H9 (cell line): Measurements from ENCODE around the gene FRAS1. TPM values are rescaled to one million over a fixed set of nuclear protein-coding genes. Genes with fewer than 3 reads are reported as not detected.

Experiments used
- DNase-seq: peaks from one replicate; pipeline ENCODE4 v3.0.0-alpha.2; 2017
- H2AFZ ChIP-seq: one replicate; pipeline ENCODE4 v1.6.1; 2013; ENCODE audit warnings: mild to moderate bottlenecking, low read length, control low read depth, moderate library complexity
- H2AK5ac ChIP-seq: 2 replicates; pipeline ENCODE4 v1.6.1; 2013; ENCODE audit warnings: low read length, control low read depth, mixed read lengths; ENCODE audit not compliant: insufficient read length
- H2BK120ac ChIP-seq: one replicate; pipeline ENCODE4 v1.6.1; 2013; ENCODE audit warnings: low read depth, mild to moderate bottlenecking, low read length, control low read depth, inconsistent platforms; ENCODE audit not compliant: poor library complexity, severe bottlenecking
- H2BK12ac ChIP-seq: 2 replicates; pipeline ENCODE4 v1.6.1; 2013; ENCODE audit warnings: low read length, control low read depth, mixed read lengths, low read depth; ENCODE audit not compliant: insufficient read length
- H2BK15ac ChIP-seq: 2 replicates; pipeline ENCODE4 v1.6.1; 2013; ENCODE audit warnings: low read depth, low read length, control low read depth
- H2BK20ac ChIP-seq: one replicate; pipeline ENCODE4 v1.6.1; 2013; ENCODE audit warnings: low read depth, mild to moderate bottlenecking, low read length, control low read depth, inconsistent platforms; ENCODE audit not compliant: poor library complexity, severe bottlenecking
- H2BK5ac ChIP-seq: 2 replicates; pipeline ENCODE4 v1.6.1; 2013; ENCODE audit warnings: low read length, control low read depth, mixed read lengths; ENCODE audit not compliant: insufficient read length
- H3K14ac ChIP-seq: 2 replicates; pipeline ENCODE4 v1.6.1; 2013; ENCODE audit warnings: low read length, control low read depth; ENCODE audit not compliant: insufficient read depth
- H3K18ac ChIP-seq: 2 replicates; pipeline ENCODE4 v1.6.1; 2013; ENCODE audit warnings: low read depth, mild to moderate bottlenecking, mixed read lengths, low read length, control low read depth; ENCODE audit not compliant: insufficient read length
- H3K23ac ChIP-seq: 2 replicates; pipeline ENCODE4 v1.6.1; 2013; ENCODE audit warnings: low read length, control low read depth, mixed read lengths, low read depth; ENCODE audit not compliant: insufficient read length
- H3K23me2 ChIP-seq: 2 replicates; pipeline ENCODE4 v1.6.1; 2013; ENCODE audit warnings: low read depth, mild to moderate bottlenecking, mixed read lengths, low read length, control low read depth; ENCODE audit not compliant: insufficient read length, poor library complexity, severe bottlenecking
- H3K27ac ChIP-seq: 2 replicates; pipeline ENCODE4 v1.5.1; 2013; ENCODE audit warnings: low read length, control low read depth, mixed read lengths, low read depth; ENCODE audit not compliant: insufficient read length
- H3K27me3 ChIP-seq: 2 replicates; pipeline ENCODE4 v1.6.1; 2013; ENCODE audit warnings: low read length, control low read depth, inconsistent platforms; ENCODE audit not compliant: insufficient read depth
- H3K4ac ChIP-seq: 2 replicates; pipeline ENCODE4 v1.6.1; 2013; ENCODE audit warnings: low read depth, mild to moderate bottlenecking, control low read depth, inconsistent platforms, low read length, moderate library complexity
- H3K4me1 ChIP-seq: 2 replicates; pipeline ENCODE4 v1.6.1; 2013; ENCODE audit warnings: low read length, control low read depth, inconsistent platforms; ENCODE audit not compliant: insufficient read depth
- H3K4me2 ChIP-seq: 2 replicates; pipeline ENCODE4 v1.6.1; 2013; ENCODE audit warnings: low read length, control low read depth, mixed read lengths; ENCODE audit not compliant: insufficient read length, insufficient read depth
- H3K56ac ChIP-seq: 2 replicates; pipeline ENCODE4 v1.6.1; 2013; ENCODE audit warnings: low read depth, mild to moderate bottlenecking, mixed read lengths, low read length, control low read depth; ENCODE audit not compliant: insufficient read length
- H3K79me1 ChIP-seq: 2 replicates; pipeline ENCODE4 v1.6.1; 2013; ENCODE audit warnings: low read depth, mild to moderate bottlenecking, moderate library complexity, low read length, control low read depth, inconsistent platforms; ENCODE audit not compliant: insufficient read depth, poor library complexity, severe bottlenecking
- H3K79me2 ChIP-seq: 2 replicates; pipeline ENCODE4 v1.6.1; 2013; ENCODE audit warnings: low read length, control low read depth, inconsistent platforms; ENCODE audit not compliant: insufficient read depth
- H3K9ac ChIP-seq: 2 replicates; pipeline ENCODE4 v1.6.1; 2013; ENCODE audit warnings: low read length, control low read depth, mixed read lengths; ENCODE audit not compliant: insufficient read length; ENCODE audit errors: extremely low read depth
- H3K9me3 ChIP-seq: one replicate; pipeline ENCODE4 v1.6.1; 2013; ENCODE audit warnings: low read depth, low read length, inconsistent platforms; ENCODE audit not compliant: control insufficient read depth
- H3T11ph ChIP-seq: one replicate; pipeline ENCODE4 v1.6.1; 2013; ENCODE audit warnings: mild to moderate bottlenecking, low read length, control low read depth, inconsistent platforms
- H4K20me1 ChIP-seq: one replicate; pipeline ENCODE4 v1.6.1; 2013; ENCODE audit not compliant: control insufficient read depth, insufficient read length, insufficient read depth
- H4K5ac ChIP-seq: 2 replicates; pipeline ENCODE4 v1.6.1; 2013; ENCODE audit warnings: low read depth, mild to moderate bottlenecking, mixed read lengths, low read length, control low read depth; ENCODE audit not compliant: insufficient read length
- H4K8ac ChIP-seq: replicated peaks from 2 replicates; pipeline ENCODE4 v1.6.1; 2013; ENCODE audit warnings: low read length, control low read depth, mixed read lengths, low read depth; ENCODE audit not compliant: insufficient read length
- H4K91ac ChIP-seq: 2 replicates; pipeline ENCODE4 v1.6.1; 2013; ENCODE audit warnings: low read depth, mild to moderate bottlenecking, moderate library complexity, mixed read lengths, low read length, control low read depth; ENCODE audit not compliant: insufficient read length
- H3K27ac Mint-ChIP-seq, 3 experiments: 2 replicates in 2 of 3; 3 replicates in 1 of 3; pipeline ENCODE4 v1.8.0; 2020 to 2021; ENCODE audit warnings: mixed read lengths in 3 of 3, mild to moderate bottlenecking in 1 of 3, moderate library complexity in 1 of 3
- H3K27me3 Mint-ChIP-seq: 2 replicates; pipeline ENCODE4 v1.8.0; 2021; ENCODE audit warnings: low read depth, mild to moderate bottlenecking, moderate library complexity, mixed read lengths
- H3K36me3 Mint-ChIP-seq, 3 experiments: 2 replicates in 2 of 3; 3 replicates in 1 of 3; pipeline ENCODE4 v1.8.0; 2020 to 2021; ENCODE audit warnings: low read depth in 3 of 3, mixed read lengths in 3 of 3; ENCODE audit not compliant: insufficient read depth in 1 of 3
- H3K4me1 Mint-ChIP-seq, 2 experiments: 2 replicates each; pipeline ENCODE4 v1.8.0; 2020; ENCODE audit warnings: mixed read lengths in 2 of 2
- H3K4me3 Mint-ChIP-seq, 2 experiments: 2 replicates in 1 of 2; 3 replicates in 1 of 2; pipeline ENCODE4 v1.8.0; 2020 to 2021; ENCODE audit warnings: mild to moderate bottlenecking in 2 of 2, mixed read lengths in 2 of 2, moderate library complexity in 1 of 2
- H3K9me3 Mint-ChIP-seq, 2 experiments: 2 replicates in 1 of 2; 3 replicates in 1 of 2; pipeline ENCODE4 v1.8.0; 2020; ENCODE audit warnings: mild to moderate bottlenecking in 2 of 2, mixed read lengths in 2 of 2, moderate library complexity in 1 of 2
- CTCF ChIP-seq: fragments of 200-600 bp; sonication (generic); conservative IDR thresholded peaks from 3 replicates; pipeline ENCODE4 v1.8.0; 2021; ENCODE audit warnings: antibody characterized with exemption, mild to moderate bottlenecking
- WGBS: extraction: QIAGEN DNeasy Blood & Tissue Kit; methylation state at CpG from one replicate; pipeline ENCODE4 v1.1.7; 2013; ENCODE audit warnings: missing lambda C conversion rate, low lambda C conversion rate, mixed read lengths; ENCODE audit not compliant: insufficient read length; ENCODE audit errors: extremely low coverage; 5-methylcytosine and 5-hydroxymethylcytosine counted together
- total RNA-seq: library from RNA; stranded (reverse); gene quantifications from 2 replicates; pipeline ENCODE4 v1.2.1, GENCODE V29; 2021

Gene FRAS1
- total RNA-seq, 1 experiment from 2014 or later = 58.5 TPM

- Histone ChIP-seq H2BK15ac (no peak overlapping the region), H3K14ac (no peak overlapping the region), H3K27me3 (no peaks in the 10 kb centered on the region), H3K79me2 (no peaks in the 10 kb centered on the region), H3K23ac (no peak overlapping the region), H3K4ac (no peak overlapping the region), H3T11ph (no peak overlapping the region), H3K27ac (no peak overlapping the region), H3K23me2 (no peaks in the 10 kb centered on the region), H2BK120ac (no peak overlapping the region), H3K4me1 (no peaks in the 10 kb centered on the region), H3K56ac (no peak overlapping the region), H3K9ac (no peak overlapping the region), H3K18ac (no peak overlapping the region), H4K91ac (no peak overlapping the region), H3K4me2 (no peak overlapping the region), H3K79me1 (no peaks in the 10 kb centered on the region), H2BK5ac (no peak overlapping the region), H4K5ac (no peak overlapping the region), H4K20me1 (no peaks in the 10 kb centered on the region), H2AFZ (no peak overlapping the region), H2BK20ac (no peak overlapping the region), H2AK5ac (no peak overlapping the region), H2BK12ac (no peak overlapping the region), H4K8ac (no peak overlapping the region), H3K9me3 (no peaks in the 10 kb centered on the region)
- Mint-ChIP-seq H3K9me3 (no peaks in the 10 kb centered on the region), H3K27me3 (no peaks in the 10 kb centered on the region), H3K4me3 (no peak overlapping the region), H3K27ac (peak overlapping the region in 1 of 3 experiments; percentile 19; a peak in 1 of 7 replicates), H3K36me3 (peaks cover 13 to 37% (median 26%) of the 10 kb centered on the region in 3 experiments; a peak in 6 of 7 replicates), H3K4me1 (no peaks in the 10 kb centered on the region)
- TF ChIP-seq CTCF = no peak
- no CpG with 5 or more reads among the region's 3 CpGs for WGBS
- DNase-seq = no peak
Measured at GRCh38 chr4:78525559-78525958, 468.4 kb downstream of the FRAS1 start.
